ENCODE data around the gene CDH6.

Gene CDH6

DNA sequence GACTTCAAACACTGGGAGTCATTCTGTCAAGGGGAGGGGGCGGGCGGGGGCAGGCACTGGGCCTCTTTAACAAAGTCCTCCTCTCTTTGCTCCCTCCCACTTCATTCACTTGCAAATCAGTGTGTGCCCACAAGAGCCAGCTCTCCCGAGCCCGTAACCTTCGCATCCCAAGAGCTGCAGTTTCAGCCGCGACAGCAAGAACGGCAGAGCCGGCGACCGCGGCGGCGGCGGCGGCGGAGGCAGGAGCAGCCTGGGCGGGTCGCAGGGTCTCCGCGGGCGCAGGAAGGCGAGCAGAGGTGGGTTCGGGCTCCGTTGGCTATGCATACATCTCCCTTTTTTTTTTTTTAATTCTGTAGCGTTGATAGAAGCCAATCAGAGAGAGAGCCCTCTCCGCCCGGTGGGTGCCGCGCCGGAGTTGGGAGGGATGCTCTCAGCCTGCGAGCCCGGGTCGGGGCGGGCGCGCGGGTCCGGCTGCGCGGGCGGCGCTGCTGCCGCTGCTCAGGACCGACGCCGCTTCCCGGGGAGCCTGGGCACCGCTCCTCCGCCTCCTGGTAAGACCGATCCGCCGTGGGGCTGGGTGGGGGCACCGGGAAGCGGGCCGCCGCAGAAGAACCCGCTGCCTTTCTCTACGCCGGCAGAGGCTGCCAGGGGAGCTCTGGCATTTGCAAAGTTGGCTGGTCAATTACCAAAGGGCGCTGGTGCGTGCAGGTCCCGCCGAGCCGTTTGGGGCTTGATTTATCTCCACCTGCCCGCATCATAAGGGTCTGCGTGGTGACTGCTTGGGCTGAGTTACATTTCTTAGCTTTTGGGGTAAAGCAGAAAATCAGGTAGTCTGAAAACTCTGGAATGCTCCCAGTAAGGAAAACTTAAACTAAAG lies at the start of gene CDH6:
Gene CDH6, plus strand, starts transcription at position 96 of the 877 bp plus-strand sequence. CDS start 73,788 bp downstream, outside the sequence.
- DNase-seq (ENCODE audit: low read depth in 2 of 2): no peak

- no peak for DNase-seq (ENCODE audit: low read depth in 2 of 2)
Observed at GRCh38 chr5:31144364-31144763, 49.1 kb upstream of the CDH6 start.

DNA sequence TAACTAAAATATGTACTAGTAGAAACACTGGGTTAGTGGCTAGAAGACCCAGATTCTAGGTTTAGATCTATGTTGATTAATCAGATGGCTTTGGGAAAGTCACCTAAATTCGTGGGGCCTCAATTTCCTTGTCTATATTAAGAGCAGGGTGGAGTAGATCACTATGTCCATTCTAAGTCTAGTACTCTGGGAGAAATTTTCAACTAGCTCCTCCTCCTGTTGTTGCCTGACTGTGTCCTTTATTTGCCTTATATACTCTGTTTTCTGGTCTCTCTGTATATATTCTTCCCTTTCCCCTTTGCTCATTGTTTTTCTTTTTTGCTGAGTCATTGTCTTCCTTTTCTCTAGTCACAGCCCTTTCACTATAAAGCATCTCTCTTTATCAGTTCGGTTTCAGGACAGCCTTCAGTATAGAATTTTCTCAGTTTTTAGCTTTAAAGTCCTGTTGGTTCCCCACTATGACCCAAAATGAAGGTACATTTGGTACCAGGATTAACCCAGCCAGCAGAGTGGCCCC lies 44.5 kb upstream of the CDH6 start:
- no peak for DNase-seq (ENCODE audit: low read depth in 2 of 2)

- DNase-seq (ENCODE audit: low read depth in 2 of 2): no peak
Observed at GRCh38 chr5:31153521-31153920, 40.0 kb upstream of the CDH6 start.

GRCh38 chr5:31156631-31157160 lies 36.8 kb upstream of the CDH6 start:
- no peak for DNase-seq (ENCODE audit: low read depth in 2 of 2)

DNA sequence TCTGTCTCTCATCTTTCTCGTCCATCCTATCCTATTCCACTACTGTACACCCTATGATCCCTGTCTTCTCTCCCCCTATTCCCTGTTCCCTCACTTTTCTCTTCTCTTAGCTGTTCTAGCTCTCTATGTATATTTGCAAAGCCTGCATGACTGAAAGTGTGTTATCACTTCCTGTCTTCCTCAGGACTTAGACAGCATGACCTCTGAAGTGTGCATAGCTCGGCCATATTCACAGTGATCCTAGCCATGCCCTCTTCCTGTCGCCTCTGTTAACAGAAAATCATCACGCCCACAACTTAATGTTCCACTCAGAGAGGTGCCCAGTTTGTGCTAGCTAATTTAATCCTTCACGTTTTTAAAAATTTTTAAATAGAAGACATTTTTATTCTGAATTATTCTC lies 35.8 kb upstream of the CDH6 start:
- no peak for DNase-seq (ENCODE audit: low read depth in 2 of 2)

- DNase-seq (ENCODE audit: low read depth in 2 of 2): no peak
Observed at GRCh38 chr5:31158686-31159085, 34.8 kb upstream of the CDH6 start.

DNA sequence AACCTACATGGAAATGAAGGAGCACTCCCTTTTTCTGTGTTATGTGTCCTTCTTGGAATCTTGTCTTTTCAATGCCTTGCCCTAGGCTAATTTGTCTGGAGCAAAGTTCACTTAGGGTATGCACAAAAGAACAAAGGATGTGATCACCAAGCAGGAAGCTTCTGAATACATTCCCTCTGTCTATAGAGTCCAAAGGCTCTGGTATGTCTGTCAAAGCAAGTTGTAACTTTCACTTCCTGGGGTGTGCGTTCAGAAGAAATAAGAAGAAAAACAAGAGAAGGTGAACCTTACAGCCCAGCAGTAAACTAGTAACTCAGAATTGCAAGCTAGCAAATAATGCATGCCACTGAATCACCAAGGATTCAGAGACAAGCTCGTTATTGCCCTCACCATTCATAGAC lies 31.7 kb upstream of the CDH6 start:
- DNase-seq (ENCODE audit: low read depth in 2 of 2): no peak

- DNase-seq (ENCODE audit: low read depth in 2 of 2): no peak
Observed at GRCh38 chr5:31165729-31166128, 27.8 kb upstream of the CDH6 start.

DNA sequence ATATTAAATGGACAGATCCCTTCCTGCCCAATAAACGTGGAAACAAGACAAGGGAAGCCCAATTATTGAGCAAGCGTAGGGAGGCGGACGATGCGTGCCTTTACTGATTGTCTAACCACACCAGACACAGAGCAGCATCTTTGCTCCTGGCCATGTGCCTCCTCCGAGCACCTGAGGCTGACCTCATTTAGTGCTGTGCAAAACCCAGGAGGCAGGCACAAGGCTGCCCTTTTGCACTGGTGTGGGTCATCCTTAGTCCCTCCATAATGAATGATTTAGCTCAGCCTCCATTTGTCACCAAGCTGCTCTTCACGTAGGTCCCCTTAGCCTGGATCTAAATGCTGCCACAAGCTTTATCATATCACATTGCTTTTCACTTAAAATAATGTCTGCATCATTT lies 24.1 kb upstream of the CDH6 start:
- no peak for DNase-seq (ENCODE audit: low read depth in 2 of 2)

GRCh38 chr5:31172881-31173280 lies 20.6 kb upstream of the CDH6 start:
- no peak for DNase-seq (ENCODE audit: low read depth in 2 of 2)

- DNase-seq (ENCODE audit: low read depth in 2 of 2): no peak
Observed at GRCh38 chr5:31173614-31174013, 19.9 kb upstream of the CDH6 start.

GRCh38 chr5:31181376-31181987 lies 12.0 kb upstream of the CDH6 start:
- DNase-seq (ENCODE audit: low read depth in 2 of 2): no peak

- no peak for DNase-seq (ENCODE audit: low read depth in 2 of 2)
Observed at GRCh38 chr5:31182136-31182535, 11.3 kb upstream of the CDH6 start.

DNA sequence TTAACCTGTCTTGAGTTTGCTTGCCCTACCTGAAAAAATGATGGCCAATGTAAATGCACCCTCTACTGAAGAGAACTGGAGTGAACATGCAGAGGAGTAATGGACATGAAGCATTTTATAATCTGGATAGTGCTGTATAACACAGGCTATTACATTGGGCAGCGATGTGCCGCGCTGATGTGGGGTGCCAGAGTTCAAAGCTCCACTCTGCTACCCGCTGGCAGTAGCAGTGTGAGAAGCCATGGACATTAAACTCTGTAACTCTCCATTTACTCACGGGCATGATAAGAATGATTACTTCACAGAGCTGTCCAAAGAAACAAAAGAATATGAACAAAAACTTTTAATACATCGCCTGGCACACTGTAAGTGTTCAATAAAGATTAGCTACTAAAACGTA lies 7.5 kb upstream of the CDH6 start:
- no peak for DNase-seq (ENCODE audit: low read depth in 2 of 2)

- DNase-seq (ENCODE audit: low read depth in 2 of 2): no peak
Observed at GRCh38 chr5:31186672-31187267, 6.7 kb upstream of the CDH6 start.

- DNase-seq (ENCODE audit: low read depth in 2 of 2): no peak
Observed at GRCh38 chr5:31187591-31187990, 5.9 kb upstream of the CDH6 start.

DNA sequence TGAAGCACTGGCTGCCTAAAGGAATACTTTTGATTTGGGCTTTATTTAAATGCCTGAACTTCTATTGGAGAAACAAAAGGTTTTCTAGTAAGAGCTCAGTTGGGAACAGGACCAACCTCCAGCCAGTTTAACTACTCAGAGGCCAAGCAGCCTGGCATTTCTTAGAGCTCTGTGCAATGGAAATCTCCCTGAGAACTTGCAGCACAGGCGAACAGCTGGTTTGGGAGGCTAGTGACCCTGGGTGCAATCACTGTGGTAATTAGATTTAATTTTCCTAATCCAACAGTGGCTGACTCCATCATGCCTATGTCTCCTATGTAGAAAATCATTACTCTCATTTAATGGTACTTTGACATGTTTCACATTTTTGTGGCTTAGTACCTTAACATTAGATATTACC lies 1.0 kb upstream of the CDH6 start:
- no peak for DNase-seq (ENCODE audit: low read depth in 2 of 2)

GRCh38 chr5:31193116-31193515 lies 370 bp upstream of the CDH6 start:
- DNase-seq (ENCODE audit: low read depth in 2 of 2): no peak

GRCh38 chr5:31194468-31194813 lies 955 bp downstream of the CDH6 start:
- DNase-seq (ENCODE audit: low read depth in 2 of 2): no peak

DNA sequence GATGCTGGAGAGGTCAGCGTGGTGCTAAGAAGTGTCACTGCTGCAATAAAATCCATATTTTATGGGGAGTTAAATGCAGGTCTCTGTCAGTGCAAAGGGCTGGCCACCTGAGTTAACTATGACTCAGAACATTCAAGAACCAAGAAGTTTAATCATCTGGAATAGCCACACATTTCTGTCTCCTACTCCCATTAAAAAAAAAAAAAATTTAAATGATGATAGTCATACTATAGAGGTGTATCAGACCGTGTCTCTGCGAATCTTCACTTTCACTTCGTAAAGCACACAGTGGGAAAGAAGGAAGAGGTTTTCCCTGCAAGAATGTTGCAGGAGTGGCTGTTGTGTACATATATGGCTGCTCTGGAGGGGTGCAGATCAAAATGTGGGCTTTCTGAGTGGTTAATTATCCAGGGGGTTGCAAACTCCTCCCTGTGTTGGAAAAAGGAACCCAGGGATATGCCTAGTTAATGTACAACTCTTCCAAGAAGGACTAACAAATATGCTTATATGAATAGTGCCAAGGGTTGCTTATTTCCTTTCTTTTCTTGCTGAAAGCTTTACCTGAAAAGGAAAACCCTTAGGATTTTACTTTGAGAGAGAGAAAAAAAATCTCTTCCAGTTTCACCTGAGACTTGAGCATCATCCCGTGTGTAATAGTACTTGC lies 1.5 kb downstream of the CDH6 start:
- no peak for DNase-seq (ENCODE audit: low read depth in 2 of 2)

DNA sequence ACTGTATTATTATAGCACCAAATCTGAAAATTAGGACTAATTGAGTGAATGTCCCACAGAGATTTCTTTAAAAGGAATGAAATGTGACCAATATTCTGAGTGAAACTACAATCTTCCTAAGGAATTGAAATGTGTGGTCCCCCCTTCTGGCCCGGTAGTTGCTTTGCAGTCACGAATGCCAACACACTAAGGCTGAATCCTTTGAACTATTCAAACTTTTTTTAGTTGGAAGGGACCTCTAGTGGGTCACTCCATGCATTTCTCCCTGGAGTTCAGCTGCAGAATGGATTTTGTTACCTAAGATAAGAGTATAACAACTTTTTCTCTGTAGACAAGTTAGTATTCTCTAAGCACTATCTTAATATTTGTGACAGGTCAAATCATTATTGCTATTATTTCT lies 2.8 kb downstream of the CDH6 start:
- no peak for DNase-seq (ENCODE audit: low read depth in 2 of 2)
